ENCODE results near the gene PROCR.
"Not testable (repeated sequence)": the region's sequence is repeated elsewhere in the genome, so short reads cannot be mapped to it uniquely, and the experiment has no call there.

The PROCR gene

GRCh38 chr20:35146920-35147574, 24.8 kb upstream of the PROCR start, which contains the start of gene EDEM2:
TSS of gene EDEM2 (minus strand) at chr20:35147336. CDS start at chr20:35147258, 78 bp downstream.
- no peak for TF ChIP-seq ZFX (IDR thresholded peaks at IDR 0.05; ENCODE audit: borderline replicate concordance)
- TF ChIP-seq, protein P1, sequence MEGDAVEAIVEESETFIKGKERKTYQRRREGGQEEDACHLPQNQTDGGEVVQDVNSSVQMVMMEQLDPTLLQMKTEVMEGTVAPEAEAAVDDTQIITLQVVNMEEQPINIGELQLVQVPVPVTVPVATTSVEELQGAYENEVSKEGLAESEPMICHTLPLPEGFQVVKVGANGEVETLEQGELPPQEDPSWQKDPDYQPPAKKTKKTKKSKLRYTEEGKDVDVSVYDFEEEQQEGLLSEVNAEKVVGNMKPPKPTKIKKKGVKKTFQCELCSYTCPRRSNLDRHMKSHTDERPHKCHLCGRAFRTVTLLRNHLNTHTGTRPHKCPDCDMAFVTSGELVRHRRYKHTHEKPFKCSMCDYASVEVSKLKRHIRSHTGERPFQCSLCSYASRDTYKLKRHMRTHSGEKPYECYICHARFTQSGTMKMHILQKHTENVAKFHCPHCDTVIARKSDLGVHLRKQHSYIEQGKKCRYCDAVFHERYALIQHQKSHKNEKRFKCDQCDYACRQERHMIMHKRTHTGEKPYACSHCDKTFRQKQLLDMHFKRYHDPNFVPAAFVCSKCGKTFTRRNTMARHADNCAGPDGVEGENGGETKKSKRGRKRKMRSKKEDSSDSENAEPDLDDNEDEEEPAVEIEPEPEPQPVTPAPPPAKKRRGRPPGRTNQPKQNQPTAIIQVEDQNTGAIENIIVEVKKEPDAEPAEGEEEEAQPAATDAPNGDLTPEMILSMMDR (IDR thresholded peaks at IDR 0.05): peak; percentile 15; the same call in 1 of the 2 replicates
- peak within 1 kb of the TSS; percentile 96 for H3K27ac ChIP-seq

GRCh38 chr20:35147575-35148071, 24.2 kb upstream of the PROCR start:
- peak overlapping the region; percentile 96 for H3K27ac ChIP-seq

- H3K27ac ChIP-seq: no peak overlapping the region
Observed at GRCh38 chr20:35150846-35151579, 20.9 kb upstream of the PROCR start.

GRCh38 chr20:35151736-35152135, 20.1 kb upstream of the PROCR start:
- H3K27ac ChIP-seq: no peak overlapping the region
- TF ChIP-seq, protein P1 (IDR thresholded peaks at IDR 0.05): no peak
- TF ChIP-seq ZFX (IDR thresholded peaks at IDR 0.05; ENCODE audit: borderline replicate concordance): no peak

More at GRCh38 chr20:35150846-35151579, 20.9 kb upstream of the PROCR start:
- TF ChIP-seq, protein P1 (IDR thresholded peaks at IDR 0.05): no peak
- no peak for TF ChIP-seq ZFX (IDR thresholded peaks at IDR 0.05; ENCODE audit: borderline replicate concordance)

DNA sequence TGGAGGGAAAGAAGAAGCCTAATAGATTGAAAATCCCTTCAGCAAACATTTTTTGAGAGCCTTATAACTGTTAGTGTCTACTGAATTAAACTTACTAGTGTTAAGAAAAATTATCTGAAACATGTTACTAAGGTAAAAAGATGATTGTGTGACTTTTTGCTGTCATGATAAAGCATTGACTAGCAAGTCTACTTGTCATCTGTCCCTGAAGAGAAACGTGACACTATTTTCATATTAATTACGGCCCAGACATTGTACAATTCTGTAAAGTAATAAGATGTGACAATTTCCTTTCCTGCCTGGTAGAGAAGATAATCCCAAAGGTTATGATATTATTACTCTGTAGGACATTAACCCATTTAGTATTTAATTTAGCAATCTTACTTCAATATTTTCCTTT, 15.9 kb upstream of the PROCR start:
- TF ChIP-seq, protein P1 (IDR thresholded peaks at IDR 0.05): no peak
- TF ChIP-seq ZFX (IDR thresholded peaks at IDR 0.05; ENCODE audit: borderline replicate concordance): no peak
- no peak overlapping the region for H3K27ac ChIP-seq

DNA sequence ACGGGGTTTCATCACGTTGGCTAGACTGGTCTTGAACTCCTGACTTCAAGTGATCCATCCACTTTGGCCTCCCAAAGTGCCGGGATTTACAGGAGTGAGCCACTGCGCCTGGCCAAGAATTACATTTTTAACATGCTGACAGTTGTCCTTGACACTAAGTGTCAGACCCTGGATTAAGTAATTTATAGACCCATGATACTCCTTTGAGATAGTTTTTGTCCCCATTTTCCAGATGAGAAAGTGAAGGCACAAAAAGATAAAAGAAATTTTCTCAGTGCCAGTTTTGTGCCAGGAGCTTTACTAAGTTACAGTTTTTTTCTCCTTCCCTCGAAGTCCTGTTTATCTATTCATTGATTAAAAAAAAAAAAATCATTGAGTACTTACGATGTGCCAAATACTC, 14.9 kb upstream of the PROCR start:
- TF ChIP-seq ZFX (IDR thresholded peaks at IDR 0.05; ENCODE audit: borderline replicate concordance): no peak
- TF ChIP-seq, protein P1 (IDR thresholded peaks at IDR 0.05): no peak
- no peak overlapping the region for H3K27ac ChIP-seq

GRCh38 chr20:35160341-35160740, 11.5 kb upstream of the PROCR start:
- not testable (repeated sequence) for H3K27ac ChIP-seq

- not testable (repeated sequence) for H3K27ac ChIP-seq
Observed at GRCh38 chr20:35164531-35164930, 7.3 kb upstream of the PROCR start.
